HuH-7.5 (cell line): ENCODE measurements around the gene HK2.
"Not testable (repeated sequence)": the region's sequence is repeated elsewhere in the genome, so short reads cannot be mapped to it uniquely, and the experiment has no call there.

Experiments used
- DNase-seq: peaks from one replicate; pipeline ENCODE4 v3.0.0; 2011; ENCODE audit warnings: low spot score

The HK2 gene

DNA sequence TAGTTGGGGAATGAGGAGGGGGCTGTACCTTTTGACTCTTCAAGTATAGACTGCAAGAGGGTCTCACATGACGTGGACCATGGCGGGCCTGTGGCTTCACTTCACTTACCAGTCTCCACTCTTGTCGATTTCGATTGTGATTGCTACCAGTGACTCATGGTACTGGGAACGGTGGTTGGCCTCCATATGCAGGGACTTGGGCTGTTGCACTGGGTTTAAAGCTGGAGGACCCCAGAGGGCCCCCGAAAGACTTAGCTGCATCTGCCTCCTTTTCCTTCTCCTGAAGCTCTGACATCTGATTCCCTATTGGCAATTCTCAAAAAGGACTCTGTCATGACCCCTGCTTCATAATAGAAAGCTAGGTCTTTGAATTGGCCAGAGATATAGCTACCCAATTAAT, 43.4 kb downstream of the HK2 start:
- no peak for DNase-seq

DNA sequence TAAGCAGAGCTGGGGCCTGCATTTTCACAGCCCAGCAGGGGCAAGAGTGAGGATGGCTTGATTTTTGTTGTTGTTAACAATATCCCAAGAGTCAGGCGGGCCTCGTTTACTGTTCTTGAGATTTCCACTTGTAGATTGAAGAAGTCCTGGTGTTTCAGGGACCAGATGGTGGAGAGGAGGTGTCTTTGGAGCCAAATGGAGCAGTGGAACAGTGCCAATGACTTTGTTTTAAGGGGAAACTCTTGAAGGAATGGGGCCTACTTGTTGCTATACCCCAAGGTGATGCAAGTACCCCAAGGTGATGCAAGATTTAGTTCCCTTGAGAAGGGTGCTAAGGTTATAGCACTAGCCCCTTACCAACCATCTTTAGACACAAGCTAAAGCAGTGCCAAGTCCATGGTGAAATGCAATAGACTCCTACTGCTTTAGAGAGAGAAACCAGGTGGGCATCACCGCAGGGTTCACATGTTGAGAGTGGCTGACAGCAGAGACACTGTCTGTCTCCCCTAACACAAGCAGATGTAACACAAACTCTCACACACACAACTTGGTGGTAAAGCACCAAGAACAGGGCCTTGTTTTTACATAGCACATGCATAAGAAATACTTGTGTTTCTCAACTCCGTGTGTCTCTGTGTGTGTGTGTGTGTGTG, 44.0 kb downstream of the HK2 start:
- no peak for DNase-seq

DNA sequence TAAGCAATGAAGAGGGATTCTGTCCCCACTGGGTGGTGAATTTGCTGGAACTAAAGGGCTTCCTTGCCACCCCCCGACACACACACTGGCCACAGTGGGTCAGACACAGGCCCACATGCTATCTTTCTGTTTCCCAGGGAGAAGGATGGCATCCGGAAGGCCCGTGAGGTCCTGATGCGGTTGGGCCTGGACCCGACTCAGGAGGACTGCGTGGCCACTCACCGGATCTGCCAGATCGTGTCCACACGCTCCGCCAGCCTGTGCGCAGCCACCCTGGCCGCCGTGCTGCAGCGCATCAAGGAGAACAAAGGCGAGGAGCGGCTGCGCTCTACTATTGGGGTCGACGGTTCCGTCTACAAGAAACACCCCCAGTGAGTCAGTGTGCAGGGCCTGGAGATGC, 44.6 kb downstream of the HK2 start:
- no peak for DNase-seq

DNA sequence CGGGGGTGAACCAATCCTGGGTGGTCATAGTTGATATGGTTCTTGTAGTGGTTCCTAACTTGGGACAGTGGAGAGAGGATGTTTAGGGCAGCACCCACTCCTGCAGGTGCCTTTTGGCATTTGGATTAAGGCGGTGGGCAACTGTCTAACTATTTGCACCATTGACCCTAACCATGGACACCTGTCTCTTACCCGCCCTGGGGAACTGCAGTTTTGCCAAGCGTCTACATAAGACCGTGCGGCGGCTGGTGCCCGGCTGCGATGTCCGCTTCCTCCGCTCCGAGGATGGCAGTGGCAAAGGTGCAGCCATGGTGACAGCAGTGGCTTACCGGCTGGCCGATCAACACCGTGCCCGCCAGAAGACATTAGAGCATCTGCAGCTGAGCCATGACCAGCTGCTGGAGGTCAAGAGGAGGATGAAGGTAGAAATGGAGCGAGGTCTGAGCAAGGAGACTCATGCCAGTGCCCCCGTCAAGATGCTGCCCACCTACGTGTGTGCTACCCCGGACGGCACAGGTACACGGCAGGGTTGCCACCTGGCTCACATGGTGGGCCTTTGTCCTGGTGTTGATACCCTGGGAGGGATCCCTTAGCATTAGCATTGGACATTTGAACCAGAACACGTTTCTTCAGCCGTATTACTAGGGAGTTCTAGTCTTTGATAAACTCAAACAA, 46.3 kb downstream of the HK2 start:
- no peak for DNase-seq

DNA sequence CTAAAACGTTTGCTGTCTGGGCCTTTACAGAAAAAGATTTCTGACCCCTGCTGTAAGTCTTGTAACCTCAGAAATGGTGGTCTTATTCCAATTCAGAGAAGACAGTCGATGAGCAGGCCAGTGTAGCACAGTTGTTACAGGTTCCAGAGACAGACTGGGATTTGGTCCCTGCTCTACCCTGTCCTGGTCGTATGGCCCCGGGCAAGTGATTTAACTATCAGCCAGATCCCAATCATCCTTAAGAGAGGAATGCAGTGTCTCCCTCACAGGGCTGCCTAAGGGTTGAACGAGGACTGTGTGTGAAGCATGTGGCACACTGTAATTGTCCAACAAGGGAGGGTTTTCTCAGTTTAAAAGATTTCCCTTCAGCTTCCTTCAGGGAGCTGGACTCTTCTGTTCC, 47.2 kb downstream of the HK2 start:
- DNase-seq = no peak

DNA sequence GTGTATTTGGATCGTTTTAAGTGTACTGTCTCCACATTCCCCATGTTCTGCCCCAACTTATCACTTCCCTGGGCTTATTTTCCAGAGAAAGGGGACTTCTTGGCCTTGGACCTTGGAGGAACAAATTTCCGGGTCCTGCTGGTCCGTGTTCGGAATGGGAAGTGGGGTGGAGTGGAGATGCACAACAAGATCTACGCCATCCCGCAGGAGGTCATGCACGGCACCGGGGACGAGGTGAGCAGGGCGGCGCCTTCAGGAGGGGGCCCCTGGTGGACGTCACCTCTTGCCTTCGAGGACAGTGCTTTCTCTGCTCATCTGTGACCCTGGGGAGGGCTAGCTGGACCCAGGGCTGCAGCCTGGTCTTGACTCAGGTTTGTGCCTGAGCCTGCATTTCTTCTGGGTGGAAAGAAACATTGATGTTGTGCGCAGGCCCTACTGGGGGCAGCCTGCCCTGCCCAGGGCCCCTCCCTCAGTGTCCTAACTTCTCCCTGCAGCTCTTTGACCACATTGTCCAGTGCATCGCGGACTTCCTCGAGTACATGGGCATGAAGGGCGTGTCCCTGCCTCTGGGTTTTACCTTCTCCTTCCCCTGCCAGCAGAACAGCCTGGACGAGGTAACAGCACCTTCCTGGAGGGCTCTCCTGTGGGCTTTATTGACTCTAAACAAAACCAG, 47.8 kb downstream of the HK2 start:
- DNase-seq = no peak

DNA sequence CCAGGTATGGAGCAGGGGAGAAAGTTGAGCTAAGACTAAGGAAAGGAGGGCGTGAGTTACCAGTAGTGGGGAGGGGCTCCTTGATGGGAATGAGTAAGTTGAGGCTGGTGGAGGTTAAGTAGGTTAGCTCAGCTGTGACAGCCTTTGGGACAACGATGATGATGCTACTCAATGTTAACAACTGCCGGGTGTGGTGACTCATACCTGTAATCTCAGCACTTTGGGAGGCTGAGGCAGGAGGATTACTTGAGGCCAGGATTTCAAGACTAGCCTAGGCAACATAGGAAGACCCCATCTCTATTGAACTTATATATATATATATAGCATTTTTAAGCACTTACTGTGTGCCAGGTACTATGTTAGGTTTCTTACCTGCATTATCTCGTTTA, 48.4 kb downstream of the HK2 start:
- DNase-seq = no peak

DNA sequence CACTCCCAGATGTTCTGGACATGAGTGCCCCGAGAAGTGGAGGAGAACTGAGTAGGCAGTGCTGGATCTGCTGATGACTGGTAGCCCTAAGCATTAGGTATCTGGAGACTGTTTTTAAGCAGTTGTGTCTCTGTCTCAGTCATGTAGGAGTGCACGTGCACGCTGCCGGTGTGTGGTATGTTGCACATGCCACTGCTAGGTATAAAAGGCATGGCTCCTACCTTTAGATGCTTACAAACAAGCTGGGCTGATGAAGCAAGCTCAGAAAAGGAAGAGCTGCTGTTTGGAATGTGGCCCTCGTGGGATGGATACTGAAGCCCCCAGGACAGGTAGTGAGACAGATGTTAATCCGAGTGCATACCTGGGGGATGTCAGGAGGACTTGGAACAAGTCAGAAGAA, 49.1 kb downstream of the HK2 start:
- no peak for DNase-seq

DNA sequence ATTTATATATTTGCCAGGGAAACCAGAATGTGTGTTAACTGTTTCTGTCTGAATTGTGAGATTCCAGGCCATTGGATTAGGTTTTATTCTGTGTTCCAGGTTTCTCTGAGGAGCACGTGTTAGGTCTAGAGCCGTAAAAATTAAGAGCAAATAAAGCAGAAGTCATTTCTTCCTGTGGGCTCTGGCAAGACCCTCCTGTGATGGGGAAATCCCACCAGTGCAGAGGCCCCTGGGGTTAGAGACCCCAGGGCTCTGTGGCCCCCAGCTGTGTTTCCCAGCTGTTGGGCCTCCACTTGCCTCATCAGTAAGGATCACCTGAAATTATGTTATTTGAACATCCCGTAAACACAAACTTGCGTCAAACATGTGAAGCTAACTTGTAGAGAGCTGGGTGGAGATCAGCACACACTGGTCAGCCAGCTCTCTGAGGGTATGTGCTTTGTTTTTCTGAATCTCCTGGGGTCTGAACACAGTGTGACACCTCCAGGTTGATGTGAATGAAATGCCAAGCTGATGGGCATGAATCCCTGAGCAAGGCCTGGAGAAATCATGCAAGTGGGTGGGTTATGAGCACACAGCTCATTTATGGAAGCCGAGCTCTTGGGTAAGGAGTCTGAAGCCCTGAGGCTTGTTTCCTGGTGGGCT, 50.3 kb downstream of the HK2 start:
- DNase-seq = no peak

DNA sequence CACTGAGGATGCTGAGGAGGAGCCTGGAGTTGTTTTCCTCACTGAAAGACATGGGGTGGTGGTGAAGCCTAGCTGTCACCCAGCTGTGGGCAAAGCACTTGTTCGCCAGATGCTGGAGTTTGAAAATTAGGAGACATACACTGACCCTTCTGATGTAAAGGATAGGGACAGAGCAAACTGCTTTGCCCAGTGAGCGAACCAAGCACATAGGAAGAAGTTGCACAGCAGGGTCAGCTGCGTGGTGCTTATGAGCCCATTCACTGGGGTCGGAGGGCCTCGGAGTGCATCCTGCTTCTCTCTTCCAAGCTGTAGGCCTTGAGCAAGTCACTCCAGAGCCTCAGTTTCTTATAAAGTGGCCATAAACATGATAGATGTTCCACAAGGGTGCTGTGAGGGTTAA, 50.9 kb downstream of the HK2 start:
- no peak for DNase-seq

DNA sequence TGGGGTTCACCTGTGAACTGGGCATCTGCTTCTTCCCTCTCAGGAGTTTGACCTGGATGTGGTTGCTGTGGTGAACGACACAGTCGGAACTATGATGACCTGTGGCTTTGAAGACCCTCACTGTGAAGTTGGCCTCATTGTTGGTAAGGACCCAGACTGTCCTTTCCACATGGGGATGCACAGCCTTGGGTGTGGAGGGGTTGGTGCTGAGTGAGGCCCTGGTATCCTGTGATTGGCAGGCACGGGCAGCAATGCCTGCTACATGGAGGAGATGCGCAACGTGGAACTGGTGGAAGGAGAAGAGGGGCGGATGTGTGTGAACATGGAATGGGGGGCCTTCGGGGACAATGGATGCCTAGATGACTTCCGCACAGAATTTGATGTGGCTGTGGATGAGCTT, 52.3 kb downstream of the HK2 start:
- DNase-seq = no peak

DNA sequence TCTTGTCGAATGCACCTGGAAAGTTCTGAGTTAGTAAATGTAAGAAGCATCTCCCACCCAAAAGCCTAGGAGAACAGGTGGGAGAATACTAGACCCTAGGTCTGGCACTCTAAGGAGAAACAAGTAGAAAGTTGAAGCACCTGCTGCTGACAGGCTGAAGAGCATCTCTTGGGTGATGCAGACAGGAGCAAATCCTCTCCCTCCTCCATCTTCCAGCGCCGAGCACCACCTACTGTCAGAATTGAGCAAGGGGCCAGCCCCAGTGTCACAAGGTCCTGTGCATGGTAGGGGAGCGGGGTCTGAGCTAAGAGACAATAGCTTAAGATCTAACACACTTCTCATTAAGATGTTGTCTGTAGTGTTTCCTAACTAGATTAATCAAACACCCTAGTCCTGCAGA, 52.9 kb downstream of the HK2 start:
- DNase-seq = no peak

DNA sequence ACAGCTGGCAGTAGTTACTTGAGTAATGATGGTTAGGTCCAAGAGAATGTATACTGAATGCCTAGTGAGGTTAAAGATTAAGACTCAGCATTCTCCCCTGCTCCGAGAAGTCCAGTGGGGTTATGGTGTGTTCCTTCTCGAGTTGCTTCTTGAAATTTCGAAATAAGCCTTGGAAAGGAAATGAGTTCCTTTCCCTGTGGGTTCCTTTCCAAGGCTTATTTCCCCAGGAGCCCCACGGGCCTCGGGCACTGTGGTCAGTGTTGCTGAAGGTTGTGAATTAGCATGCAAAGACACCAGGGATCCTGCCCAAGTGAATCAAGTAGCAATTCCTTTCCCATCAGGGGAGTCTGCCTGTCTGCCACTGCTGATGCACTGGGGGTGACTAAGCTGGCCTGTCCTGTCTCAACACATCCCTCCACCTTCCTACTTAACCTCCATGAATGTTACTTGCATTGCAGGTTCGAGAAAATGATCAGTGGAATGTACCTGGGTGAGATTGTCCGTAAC, 53.6 kb downstream of the HK2 start:
- DNase-seq = no peak

DNA sequence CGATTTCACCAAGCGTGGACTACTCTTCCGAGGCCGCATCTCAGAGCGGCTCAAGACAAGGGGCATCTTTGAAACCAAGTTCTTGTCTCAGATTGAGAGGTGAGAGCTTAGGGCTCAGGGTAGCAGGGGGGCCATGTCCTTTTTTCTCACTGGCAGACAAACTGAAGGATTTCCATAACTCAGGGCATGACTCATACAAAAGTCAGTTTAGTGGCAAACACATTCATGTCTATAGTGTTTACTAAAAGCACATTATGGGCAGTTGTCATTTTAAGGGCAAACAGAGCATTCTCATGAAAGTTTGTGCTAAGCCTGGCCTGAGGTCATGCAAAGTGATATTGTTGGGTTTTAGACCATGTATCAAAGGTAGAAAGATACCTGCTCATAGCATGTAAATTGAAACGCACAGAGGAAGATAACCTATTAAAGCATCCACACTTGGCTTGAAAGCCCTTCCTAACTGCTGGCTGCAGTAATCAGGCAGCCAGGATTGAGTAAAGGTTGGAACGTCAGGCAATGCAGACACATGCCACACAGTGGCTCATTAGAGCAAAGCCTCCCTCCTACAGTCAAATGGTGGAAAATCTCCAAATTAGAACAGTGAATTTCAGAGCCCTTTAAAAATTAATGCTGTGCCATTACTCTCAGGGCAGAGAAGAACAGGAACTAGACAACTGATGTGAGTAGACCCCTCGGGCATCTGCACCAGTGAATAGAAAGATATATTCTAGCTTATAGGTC, 54.2 kb downstream of the HK2 start:
- no peak for DNase-seq

DNA sequence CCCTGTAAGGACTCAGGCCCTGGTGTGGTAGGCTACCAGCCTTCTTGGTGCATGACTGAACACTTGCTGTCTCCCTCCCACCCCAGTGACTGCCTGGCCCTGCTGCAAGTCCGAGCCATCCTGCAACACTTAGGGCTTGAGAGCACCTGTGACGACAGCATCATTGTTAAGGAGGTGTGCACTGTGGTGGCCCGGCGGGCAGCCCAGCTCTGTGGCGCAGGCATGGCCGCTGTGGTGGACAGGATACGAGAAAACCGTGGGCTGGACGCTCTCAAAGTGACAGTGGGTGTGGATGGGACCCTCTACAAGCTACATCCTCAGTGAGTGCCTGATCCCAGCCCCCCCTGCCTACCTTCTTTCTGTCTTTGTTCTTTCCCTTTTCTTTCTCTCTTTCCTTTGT, 55.2 kb downstream of the HK2 start:
- DNase-seq = no peak

DNA sequence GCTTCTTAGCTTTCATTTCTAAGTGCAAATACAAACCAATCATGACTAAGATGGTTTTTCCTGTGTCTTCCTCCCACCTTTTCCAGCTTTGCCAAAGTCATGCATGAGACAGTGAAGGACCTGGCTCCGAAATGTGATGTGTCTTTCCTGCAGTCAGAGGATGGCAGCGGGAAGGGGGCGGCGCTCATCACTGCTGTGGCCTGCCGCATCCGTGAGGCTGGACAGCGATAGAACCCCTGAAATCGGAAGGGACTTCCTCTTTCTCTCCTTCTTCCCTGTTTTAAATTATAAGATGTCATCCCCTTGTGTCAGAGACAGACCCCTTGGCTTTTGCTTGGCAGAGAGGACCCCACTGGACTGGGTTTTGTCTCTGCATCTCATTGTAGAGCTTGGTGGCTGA, 56.8 kb downstream of the HK2 start:
- DNase-seq = no peak

DNA sequence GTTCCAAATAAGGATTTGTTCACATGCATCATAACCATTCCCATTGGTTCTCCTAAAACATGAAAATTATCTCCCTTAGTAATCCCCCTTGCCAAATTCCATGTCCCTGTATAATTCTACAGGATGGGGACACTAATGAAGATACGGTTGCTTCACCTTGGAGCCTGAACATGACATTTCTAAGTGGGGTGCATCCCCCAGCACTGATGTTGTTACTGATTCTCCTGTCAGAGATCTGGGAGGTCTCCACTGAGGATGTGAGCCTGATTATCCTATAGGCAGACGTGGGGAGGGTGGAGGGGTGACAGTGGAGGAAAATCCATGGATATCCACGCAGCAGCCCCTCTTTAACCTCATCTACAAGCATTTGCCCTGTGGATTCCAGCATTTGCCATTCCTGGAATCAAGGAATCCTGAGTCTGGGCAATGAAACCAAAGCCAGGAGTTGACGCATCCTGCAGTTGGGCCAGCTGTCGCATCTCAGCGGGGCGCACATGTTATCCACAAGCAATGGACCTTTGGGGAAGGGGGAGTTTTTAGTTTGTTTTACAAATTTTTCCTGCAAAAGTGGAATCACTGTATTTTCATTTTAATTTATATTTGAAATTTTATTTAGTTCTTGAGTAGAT, 57.3 kb downstream of the HK2 start:
- no peak for DNase-seq

DNA sequence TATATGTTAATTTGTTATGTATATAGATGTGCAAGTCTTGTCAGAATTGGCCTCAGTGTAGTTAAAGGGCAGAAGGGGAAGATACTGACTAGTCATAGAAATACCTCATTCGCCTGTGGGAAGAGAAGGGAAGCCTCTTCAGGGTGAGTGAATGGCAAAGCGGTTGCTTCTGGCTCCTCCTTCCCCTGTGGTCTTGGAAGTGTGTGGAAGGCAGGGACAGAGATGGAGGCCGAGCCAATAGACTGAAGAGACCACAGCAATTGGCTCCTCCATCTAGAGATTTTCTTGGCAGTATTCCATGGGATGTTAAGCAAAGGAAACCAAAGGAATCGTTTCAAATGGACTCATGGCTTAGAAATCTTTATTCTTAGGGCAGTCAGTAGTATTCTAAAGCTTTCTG, 57.9 kb downstream of the HK2 start:
- DNase-seq = not testable (repeated sequence)

DNA sequence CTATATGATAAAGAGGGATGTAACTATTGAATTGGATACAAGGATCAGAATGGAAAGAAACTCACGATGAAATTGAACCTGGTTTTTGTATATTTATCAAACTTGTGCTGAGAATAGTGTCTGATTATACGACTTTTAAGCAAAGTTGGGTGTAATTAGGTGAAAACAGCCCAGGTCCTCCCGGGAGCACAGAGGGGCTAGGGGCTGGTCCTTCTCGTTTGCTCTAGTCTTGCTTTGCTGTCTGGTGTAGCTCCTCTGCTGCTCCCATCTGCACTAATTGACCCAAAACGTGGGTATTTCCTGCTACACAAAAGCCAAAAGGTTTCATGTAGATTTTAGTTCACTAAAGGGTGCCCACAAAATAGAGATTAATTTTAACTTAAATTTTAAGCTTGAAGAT, 58.7 kb downstream of the HK2 start:
- no peak for DNase-seq

DNA sequence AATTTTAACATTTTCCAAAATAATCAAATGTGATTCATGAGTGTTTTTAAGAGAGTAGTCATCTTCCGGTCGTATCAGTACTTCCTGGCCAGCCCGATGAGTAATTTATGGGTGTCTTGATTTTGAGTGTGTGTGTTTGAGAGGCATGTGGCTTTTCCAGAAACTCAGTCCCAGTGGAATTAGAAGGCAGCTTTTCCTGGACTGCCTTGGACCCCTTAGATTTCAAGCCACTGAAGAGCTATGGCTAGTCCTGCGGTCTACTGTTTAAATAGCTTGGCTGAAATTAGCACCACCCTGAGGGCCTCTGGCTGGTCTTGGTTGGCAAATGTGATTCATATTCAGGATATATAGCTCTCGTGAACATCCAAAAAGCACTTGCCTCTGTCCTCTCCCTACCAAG, 59.4 kb downstream of the HK2 start:
- DNase-seq = no peak

DNA sequence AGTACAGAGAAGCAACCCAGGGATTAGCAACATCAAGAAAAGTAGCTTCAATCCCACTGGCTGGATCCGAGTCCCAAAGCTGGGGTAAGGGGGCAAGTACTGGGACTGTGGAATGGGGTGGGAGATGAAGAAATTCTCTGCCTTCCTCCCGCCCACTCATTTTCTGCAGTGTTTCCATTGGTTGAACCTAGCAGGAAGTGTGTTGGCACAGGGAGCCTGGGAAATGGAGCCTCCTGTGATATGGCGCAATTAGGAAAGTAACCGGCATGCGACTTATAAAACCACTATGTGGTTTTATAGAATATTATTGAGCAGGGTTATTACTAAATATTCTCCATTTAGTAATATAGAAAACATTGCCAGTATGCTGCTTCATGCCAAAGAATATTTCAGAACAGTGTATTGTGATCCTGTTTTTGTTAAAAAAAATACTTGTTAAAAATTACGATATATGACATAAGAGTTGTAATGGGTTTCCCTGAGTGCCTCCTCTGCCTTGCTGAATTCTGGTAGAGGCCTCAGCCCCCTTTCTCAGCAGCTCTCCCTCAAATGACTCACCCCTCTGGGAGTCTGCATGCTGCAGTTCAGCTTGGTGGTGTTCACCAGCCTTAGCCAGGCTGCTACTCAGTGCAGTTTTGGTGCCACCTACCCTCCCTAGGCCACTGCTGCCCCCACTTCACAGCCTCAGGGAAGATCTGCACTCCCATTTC, 60.5 kb downstream of the HK2 start:
- DNase-seq = no peak
